Esophagus muscularis mucosa (tissue), 4 donors: ENCODE data around the gene FCAMR.

Source experiments
- CTCF ChIP-seq, 3 experiments: fragments of 200-600 bp in 2 of 3; fragments of 450-650 bp in 1 of 3; sonication (generic) in 2 of 3; IDR thresholded peaks; one replicate each; pipeline ENCODE4 v1.5.1; 2017 to 2019; ENCODE audit warnings: antibody characterized with exemption in 3 of 3, mild to moderate bottlenecking in 2 of 3, moderate library complexity in 1 of 3
- EP300 ChIP-seq: sonication (generic); formaldehyde crosslinking; IDR thresholded peaks from one replicate; pipeline ENCODE4 v1.6.1; 2017; ENCODE audit warnings: antibody characterized with exemption
- POLR2AphosphoS5 ChIP-seq, 2 donors: sonication (generic); formaldehyde crosslinking; IDR thresholded peaks; one replicate each; pipeline ENCODE4 v1.6.1; 2017; ENCODE audit warnings: antibody characterized with exemption in 2 of 2

- TF ChIP-seq CTCF (IDR thresholded peaks at IDR 0.05), result no peak
- no peak for TF ChIP-seq POLR2AphosphoS5 (IDR thresholded peaks at IDR 0.05)
- TF ChIP-seq EP300, result no peak
Observed at GRCh38 chr1:206929524-206929923, 40.7 kb downstream of the FCAMR start.
